OCI-M2 (cell line): ENCODE measurements around the gene PLPPR5.

Source experiments
- DNase-seq: peaks from one replicate; lab custom pipeline; 2025; ENCODE audit not compliant: unreplicated experiment; lab: John Stamatoyannopoulos, UW

Gene PLPPR5

GRCh38 chr1:98969798-98970490, 34.7 kb downstream of the PLPPR5 start:
- DNase-seq = no peak

- no peak for DNase-seq
Observed at GRCh38 chr1:98967122-98967521, 37.5 kb downstream of the PLPPR5 start.

DNA sequence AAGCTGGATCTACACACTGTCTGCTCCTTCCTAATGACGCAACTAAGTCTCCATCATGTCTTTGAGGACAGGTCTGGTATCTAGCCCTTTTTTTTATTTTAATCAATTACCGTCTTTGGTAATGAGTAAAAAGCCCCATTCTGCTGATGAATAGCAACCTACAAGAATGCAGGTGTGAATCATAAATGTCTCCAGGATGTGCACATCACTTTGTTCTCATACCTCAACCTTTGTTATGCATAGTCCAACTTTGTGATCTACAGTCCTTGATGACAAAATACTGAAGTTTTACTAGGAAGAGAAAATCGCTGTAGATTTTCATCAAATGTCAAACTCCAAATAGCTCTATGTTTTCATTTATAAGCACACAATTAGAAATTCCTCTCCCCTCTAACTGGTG, 39.3 kb downstream of the PLPPR5 start:
- no peak for DNase-seq

GRCh38 chr1:98964198-98964597, 40.5 kb downstream of the PLPPR5 start:
- DNase-seq = no peak

DNA sequence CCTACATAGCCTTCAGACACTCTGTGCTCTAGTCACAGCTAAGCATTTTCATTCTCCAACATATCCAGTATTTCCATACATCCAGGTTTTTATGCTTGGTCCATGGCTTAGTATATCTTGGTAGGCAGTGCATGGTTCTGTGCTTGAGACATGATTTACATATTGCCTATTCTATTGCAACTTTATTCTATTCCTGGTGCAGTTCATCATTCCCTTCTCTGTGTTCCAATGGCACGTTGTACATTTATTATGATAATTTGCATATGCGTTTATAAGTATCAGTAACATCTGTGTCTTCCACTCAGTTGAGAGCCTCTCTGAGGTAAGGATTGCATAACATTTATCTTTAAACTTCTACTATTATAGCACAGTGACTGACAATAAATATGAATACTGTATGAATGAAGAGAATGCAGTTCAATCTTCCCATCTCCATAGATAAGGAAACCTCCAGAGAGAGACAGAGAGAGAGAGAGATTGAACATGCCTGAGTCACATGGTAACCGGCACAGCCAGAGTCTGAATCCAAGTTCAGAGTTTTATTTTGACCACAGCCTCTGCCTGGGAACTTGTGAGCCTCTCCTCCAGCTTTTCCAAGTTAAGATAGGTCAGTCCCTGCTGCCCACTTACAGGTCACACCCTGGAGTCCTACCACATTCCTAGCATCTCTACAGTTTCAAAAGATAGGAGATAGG, 41.5 kb downstream of the PLPPR5 start:
- no peak for DNase-seq

- DNase-seq = no peak
Observed at GRCh38 chr1:98962156-98962555, 42.5 kb downstream of the PLPPR5 start.

GRCh38 chr1:98949621-98950020, 55.0 kb downstream of the PLPPR5 start:
- no peak for DNase-seq

DNA sequence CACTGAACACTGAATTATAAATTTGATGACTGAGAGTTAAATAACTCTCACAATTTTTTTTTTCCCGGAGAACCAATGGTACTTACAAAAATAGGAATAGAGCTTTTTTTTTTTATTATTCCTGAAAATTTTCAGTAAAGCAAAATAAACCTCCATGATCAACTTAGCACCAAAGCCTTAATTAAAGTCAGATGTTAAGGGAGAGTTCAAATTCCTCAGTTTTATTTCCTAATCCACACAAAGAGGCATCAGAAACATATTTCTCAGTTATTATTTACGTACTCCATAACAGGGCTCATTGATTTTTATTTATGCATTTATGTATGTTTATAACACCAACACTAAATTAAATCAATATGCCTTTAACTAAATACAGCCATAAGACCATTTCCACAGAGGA, 55.5 kb downstream of the PLPPR5 start:
- no peak for DNase-seq

DNA sequence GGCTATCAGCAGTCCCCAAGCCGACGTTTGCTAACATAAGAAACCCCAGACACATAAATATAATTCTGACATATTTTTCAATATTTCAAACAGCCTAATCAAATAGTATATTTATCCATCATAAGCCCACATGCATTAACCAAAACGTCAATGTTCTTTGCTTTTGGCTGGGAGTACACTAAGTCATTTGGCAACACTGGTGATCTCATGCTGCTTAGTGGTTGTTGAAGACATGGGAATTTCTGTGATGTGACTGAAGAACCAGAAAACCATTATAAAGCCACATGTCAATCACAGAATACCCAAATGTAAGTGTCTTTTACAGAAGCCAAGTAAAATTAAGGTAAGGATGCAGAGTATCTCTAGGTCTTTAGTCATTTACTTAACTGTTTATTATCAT, 57.6 kb downstream of the PLPPR5 start:
- DNase-seq = no peak

- no peak for DNase-seq
Observed at GRCh38 chr1:98940722-98941079, 64.0 kb downstream of the PLPPR5 start.

DNA sequence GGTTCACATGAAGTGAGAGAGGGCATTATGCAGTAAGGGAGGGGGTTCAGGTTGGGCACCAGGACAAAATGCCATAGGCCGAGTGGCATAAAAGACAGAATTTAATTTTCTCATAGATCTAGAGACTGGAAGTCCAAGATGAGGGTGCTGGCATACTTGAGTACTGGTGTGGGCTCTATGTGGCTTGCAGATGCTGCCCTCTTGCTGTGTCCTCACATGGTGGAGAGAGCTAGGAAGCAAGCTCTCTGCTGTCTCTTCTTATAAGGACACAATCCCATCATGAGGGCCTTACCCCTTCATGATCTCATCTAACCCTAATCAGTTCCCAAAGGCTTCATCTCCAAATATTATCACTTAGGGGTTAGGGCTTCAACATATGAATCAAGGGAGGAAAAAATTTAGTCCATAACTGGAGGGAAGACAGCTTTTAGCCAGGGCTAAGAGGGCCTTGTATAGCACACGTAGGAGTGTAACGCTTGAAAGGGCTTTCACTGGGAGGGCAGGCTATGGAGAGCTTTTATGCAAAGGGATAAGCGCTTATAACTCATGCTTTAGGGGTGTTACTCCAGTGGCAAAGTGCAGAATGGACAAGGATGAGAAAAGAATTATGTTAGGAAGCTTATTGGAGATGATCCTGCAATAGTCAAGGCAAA, 64.5 kb downstream of the PLPPR5 start:
- no peak for DNase-seq

DNA sequence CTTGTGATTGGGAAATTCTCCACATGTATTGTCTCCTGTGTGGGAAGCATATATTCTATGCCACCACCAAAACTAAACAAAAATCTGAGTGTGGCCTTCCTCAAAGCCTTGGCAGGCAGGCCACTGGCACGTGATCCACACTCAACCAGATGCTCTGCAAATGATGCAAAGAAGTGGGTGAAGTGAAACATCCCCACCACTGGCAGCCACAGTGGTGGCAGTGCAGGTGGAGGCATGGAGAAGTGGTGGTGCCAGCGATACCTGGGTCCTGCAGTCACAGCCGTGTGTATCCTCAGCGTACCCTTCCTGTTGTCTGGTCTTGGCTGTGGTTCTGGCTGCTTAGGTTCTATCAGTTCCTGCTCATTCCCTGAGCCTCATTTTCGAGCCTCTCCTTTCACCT, 65.2 kb downstream of the PLPPR5 start:
- DNase-seq = no peak

GRCh38 chr1:98937347-98937746, 67.3 kb downstream of the PLPPR5 start:
- no peak for DNase-seq

DNA sequence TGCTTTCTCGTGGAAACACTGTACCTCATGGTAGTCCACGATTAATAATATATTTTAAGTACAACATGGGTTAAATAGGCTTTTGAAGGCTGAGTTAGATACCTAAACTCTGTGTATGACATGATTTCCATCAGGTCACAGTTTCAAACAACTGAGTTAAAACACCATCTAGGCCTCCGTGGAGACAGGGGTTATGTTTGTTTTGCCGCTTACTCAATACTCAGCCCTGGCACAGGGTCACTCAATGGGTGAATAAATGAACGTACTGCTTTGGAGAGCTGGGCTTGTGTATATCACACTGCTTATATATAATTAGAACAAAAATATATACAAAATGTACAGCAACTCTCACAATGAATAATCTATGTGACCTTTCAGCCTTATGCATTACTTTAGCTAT, 72.5 kb downstream of the PLPPR5 start:
- DNase-seq = no peak

- no peak for DNase-seq
Observed at GRCh38 chr1:98931128-98931835, 73.4 kb downstream of the PLPPR5 start.

- no peak for DNase-seq
Observed at GRCh38 chr1:98929437-98929836, 75.2 kb downstream of the PLPPR5 start.

- no peak for DNase-seq
Observed at GRCh38 chr1:98926597-98926996, 78.1 kb downstream of the PLPPR5 start.

DNA sequence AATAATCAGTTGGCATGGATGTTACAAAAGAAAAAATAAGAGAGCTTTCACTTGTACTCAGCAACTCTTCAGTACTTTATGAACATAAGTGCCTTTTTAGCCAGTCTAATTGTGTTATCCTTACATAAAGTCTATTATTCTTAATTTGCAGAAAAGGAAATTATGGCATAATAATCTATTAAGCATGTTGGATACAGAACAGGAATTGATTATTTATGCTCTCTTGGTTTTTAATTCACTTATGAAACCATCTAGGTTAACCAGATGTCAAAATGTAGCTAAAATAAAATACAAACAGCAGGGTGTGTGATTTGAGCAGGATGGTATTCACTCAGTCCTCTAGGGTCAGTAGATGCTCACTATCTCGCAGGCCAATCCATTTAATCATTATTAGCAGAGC, 79.7 kb downstream of the PLPPR5 start:
- no peak for DNase-seq

GRCh38 chr1:98923667-98924066, 81.0 kb downstream of the PLPPR5 start:
- DNase-seq = no peak

DNA sequence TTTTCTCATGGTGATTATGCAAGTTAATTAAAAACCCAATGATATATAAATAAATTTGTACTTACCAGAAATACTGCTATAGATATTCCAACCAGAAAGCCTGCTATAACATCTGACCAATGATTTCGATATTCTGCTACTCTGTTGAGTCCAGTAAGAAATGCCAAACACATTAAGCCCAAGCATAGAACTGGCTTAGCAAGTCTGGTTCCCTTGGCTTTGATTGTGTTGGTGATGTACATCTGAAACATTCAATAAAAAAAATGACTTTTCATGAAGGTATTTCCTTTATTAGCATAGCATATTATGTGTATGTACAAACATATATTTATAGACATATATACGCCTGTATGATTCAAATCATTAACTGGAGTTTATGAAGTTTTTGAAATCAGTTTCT, 82.8 kb downstream of the PLPPR5 start:
- DNase-seq = no peak

GRCh38 chr1:98920441-98921110, 84.1 kb downstream of the PLPPR5 start:
- no peak for DNase-seq
